A549 (cell line): ENCODE measurements around the gene CMPK1. TPM values are rescaled to one million over a fixed set of nuclear protein-coding genes. Genes with fewer than 3 reads are reported as not detected.
"Not testable (repeated sequence)": the region's sequence is repeated elsewhere in the genome, so short reads cannot be mapped to it uniquely, and the experiment has no call there.

ENCODE experiments used
- ATAC-seq, 2 experiments: fragments of 200-7000 bp in 1 of 2; fragments of >200 bp in 1 of 2; cut with Nextera tagmentation in 1 of 2; cut with Tn5 transposase in 1 of 2; 3 replicates each; pipeline versions ENCODE4 v1.8.0 to v1.9.1; 2018 to 2020; ENCODE audit warnings: mild to moderate bottlenecking in 1 of 2, moderate library complexity in 1 of 2
- CTCF ChIA-PET: fragments of 300-600 bp; sonication (Branson Sonifier 250); formaldehyde crosslinking; extraction: SDS; loops from one replicate; lab custom pipeline; 2021; ENCODE audit warnings: antibody characterized with exemption, inconsistent platforms; lab: Yijun Ruan, JAX
- POLR2A ChIA-PET: fragments of 350-600 bp; formaldehyde crosslinking; extraction: SDS; loops from one replicate; lab custom pipeline; 2021; ENCODE audit warnings: antibody characterized with exemption, inconsistent platforms; lab: Yijun Ruan, JAX
- DNase-seq, 2 experiments: peaks; one replicate each; pipeline versions ENCODE4 v3.0.0 to v3.0.0-alpha.2; 2011 to 2016; ENCODE audit warnings: low read depth in 1 of 2, low spot score in 1 of 2
- FAIRE-seq: peaks from 2 replicates; lab custom pipeline; 2011; peaks lifted over from hg19 to GRCh38; lab: Jason Lieb, UNC
- H3K27ac ChIP-seq, 2 experiments: fragments of >200 bp; sonication (Bioruptor Twin); formaldehyde crosslinking; 3 replicates each; pipeline ENCODE4 v1.5.1; 2016 to 2017
- H3K4me1 ChIP-seq: fragments of >200 bp; sonication (Bioruptor Twin); formaldehyde crosslinking; 3 replicates; pipeline ENCODE4 v1.6.1; 2016
- H3K4me2 ChIP-seq: fragments of >200 bp; sonication (Bioruptor Twin); formaldehyde crosslinking; 3 replicates; pipeline ENCODE4 v1.6.1; 2016
- H3K4me3 ChIP-seq: fragments of >200 bp; sonication (Bioruptor Twin); formaldehyde crosslinking; 3 replicates; pipeline ENCODE4 v1.5.1; 2016
- H3K9me3 ChIP-seq: fragments of >200 bp; sonication (Bioruptor Twin); formaldehyde crosslinking; 3 replicates; pipeline ENCODE4 v1.6.1; 2016
- BHLHE40 ChIP-seq: IDR thresholded peaks from 2 replicates; pipeline ENCODE4 v1.6.1; 2012; ENCODE audit warnings: low read depth, low read length, inconsistent platforms
- CBX2 ChIP-seq: fragments of 200-600 bp; sonication (generic); IDR thresholded peaks from 2 replicates; pipeline ENCODE4 v1.6.1; 2016; ENCODE audit warnings: low read depth, mild to moderate bottlenecking, borderline replicate concordance
- CHD4 ChIP-seq: fragments of 200-600 bp; sonication (generic); IDR thresholded peaks from 2 replicates; pipeline ENCODE4 v1.6.1; 2016; ENCODE audit warnings: antibody characterized with exemption, mild to moderate bottlenecking, borderline replicate concordance
- EHMT2 ChIP-seq: fragments of 200-600 bp; sonication (generic); IDR thresholded peaks from 2 replicates; pipeline ENCODE4 v1.6.1; 2016; ENCODE audit warnings: antibody characterized with exemption, low read depth, mild to moderate bottlenecking, moderate library complexity
- EP300 ChIP-seq, 2 experiments: fragments of >200 bp; sonication (Bioruptor Twin); formaldehyde crosslinking; IDR thresholded peaks; 2 replicates in 1 of 2; 3 replicates in 1 of 2; pipeline ENCODE4 v1.6.1; 2016 to 2017
- ESRRA ChIP-seq: fragments of 150-350 bp; IDR thresholded peaks from 2 replicates; pipeline ENCODE4 v1.6.1; 2014; ENCODE audit warnings: mild to moderate bottlenecking, low read length, borderline replicate concordance
- FOSB ChIP-seq: fragments of 250-450 bp; sonication (Bioruptor Pico); IDR thresholded peaks from 2 replicates; pipeline ENCODE4 v1.5.0; 2020; ENCODE audit warnings: mild to moderate bottlenecking, moderate library complexity
- FOSL2 ChIP-seq, 2 experiments: fragments of 450-650 bp in 1 of 2; fragments of >200 bp in 1 of 2; sonication (Bioruptor Twin) in 1 of 2; formaldehyde crosslinking; IDR thresholded peaks; 2 replicates each; pipeline versions ENCODE4 v1.5.0 to v1.6.1; 2016 to 2020; ENCODE audit warnings: mild to moderate bottlenecking in 1 of 2, moderate library complexity in 1 of 2
- HEYL ChIP-seq: fragments of 250-450 bp; sonication (Bioruptor Pico); IDR thresholded peaks from 2 replicates; pipeline ENCODE4 v1.8.0; 2021; ENCODE audit warnings: mild to moderate bottlenecking, moderate library complexity
- JUNB ChIP-seq: fragments of >200 bp; sonication (Bioruptor Twin); formaldehyde crosslinking; IDR thresholded peaks from 2 replicates; pipeline ENCODE4 v1.6.1; 2016
- KDM5A ChIP-seq: fragments of 200-600 bp; sonication (generic); IDR thresholded peaks from 2 replicates; pipeline ENCODE4 v1.6.1; 2016; ENCODE audit warnings: antibody characterized with exemption, mild to moderate bottlenecking
- NFE2L2 ChIP-seq: fragments of 150-350 bp; conservative IDR thresholded peaks from 2 replicates; pipeline ENCODE4 v1.6.1; 2014; ENCODE audit warnings: low read length
- PHF8 ChIP-seq: fragments of 200-600 bp; sonication (generic); IDR thresholded peaks from 2 replicates; pipeline ENCODE4 v1.6.1; 2016; ENCODE audit warnings: low read depth, mild to moderate bottlenecking, antibody characterized with exemption, moderate library complexity, borderline replicate concordance
- POLR2A ChIP-seq: IDR thresholded peaks from 2 replicates; pipeline ENCODE4 v1.6.1; 2012; ENCODE audit warnings: mild to moderate bottlenecking, low read length
- RFX5 ChIP-seq: fragments of 450-650 bp; IDR thresholded peaks from 2 replicates; pipeline ENCODE4 v1.7.1; 2014; ENCODE audit warnings: antibody characterized with exemption, mild to moderate bottlenecking, moderate library complexity
- TFCP2L1 ChIP-seq: fragments of 250-450 bp; sonication (Bioruptor Pico); IDR thresholded peaks from 2 replicates; pipeline ENCODE4 v1.5.0; 2021; ENCODE audit warnings: mild to moderate bottlenecking
- ZC3H11A ChIP-seq: fragments of 450-650 bp; IDR thresholded peaks from 2 replicates; pipeline ENCODE4 v1.6.1; 2014; ENCODE audit warnings: antibody characterized with exemption, mild to moderate bottlenecking
- ZFP36 ChIP-seq: fragments of 450-650 bp; IDR thresholded peaks from 2 replicates; pipeline ENCODE4 v1.6.1; 2014; ENCODE audit warnings: borderline replicate concordance; ENCODE audit not compliant: partially characterized antibody
- ZSCAN20 ChIP-seq: fragments of 250-450 bp; sonication (Bioruptor Pico); IDR thresholded peaks from 2 replicates; pipeline ENCODE4 v1.8.0; 2022; ENCODE audit warnings: mild to moderate bottlenecking, moderate library complexity
- WGBS: methylation state at CpG from one replicate; pipeline ENCODE4 v1.1.6; 2017; ENCODE audit errors: missing lambda C conversion rate; 5-methylcytosine and 5-hydroxymethylcytosine counted together
- polyA minus RNA-seq: library from RNA; depleted of rRNA, polyadenylated mRNA; stranded (reverse); fragments of >200 nt; gene quantifications from 2 replicates; pipeline ENCODE4 v1.2.3, GENCODE V29; 2011; rRNA and poly(A)+ RNA removed
- polyA plus RNA-seq, 4 experiments: library from polyadenylated mRNA; depleted of rRNA in 3 of 4; stranded (reverse); fragments of >200 nt; fragmentation: RNase III in 1 of 4; extraction: RNeasy Plus Mini Kit Qiagen cat#74134 plus additional on column Dnase treatment in 1 of 4; gene quantifications; 2 replicates in 3 of 4; 3 replicates in 1 of 4; pipeline ENCODE4 v1.2.3, GENCODE V29; 2011 to 2017
- TF ChIP-seq, protein P1 (sequence below): fragments of 150-350 bp; IDR thresholded peaks from 2 replicates; pipeline ENCODE4 v1.6.1; 2014; ENCODE audit warnings: low read depth, mild to moderate bottlenecking, low read length
- TF ChIP-seq, protein P2 (sequence below): fragments of 250-450 bp; sonication (Bioruptor Pico); IDR thresholded peaks from 2 replicates; pipeline ENCODE4 v1.5.0; 2020; ENCODE audit warnings: low read depth, mild to moderate bottlenecking, moderate library complexity
- TF ChIP-seq, protein P3 (sequence below): IDR thresholded peaks from 2 replicates; pipeline ENCODE4 v1.6.1; 2012
- TF ChIP-seq, protein P4 (sequence below): fragments of 450-650 bp; IDR thresholded peaks from 2 replicates; pipeline ENCODE4 v1.6.1; 2014; ENCODE audit warnings: antibody characterized with exemption
- TF ChIP-seq, protein P5 (sequence below): fragments of >200 bp; sonication (Bioruptor Twin); formaldehyde crosslinking; IDR thresholded peaks from 3 replicates; pipeline ENCODE4 v1.6.1; 2016
- TF ChIP-seq, protein P6 (sequence below): fragments of >200 bp; sonication (Bioruptor Twin); formaldehyde crosslinking; IDR thresholded peaks from 2 replicates; pipeline ENCODE4 v1.6.1; 2016

CMPK1 gene, protein sequence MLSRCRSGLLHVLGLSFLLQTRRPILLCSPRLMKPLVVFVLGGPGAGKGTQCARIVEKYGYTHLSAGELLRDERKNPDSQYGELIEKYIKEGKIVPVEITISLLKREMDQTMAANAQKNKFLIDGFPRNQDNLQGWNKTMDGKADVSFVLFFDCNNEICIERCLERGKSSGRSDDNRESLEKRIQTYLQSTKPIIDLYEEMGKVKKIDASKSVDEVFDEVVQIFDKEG
- polyA plus RNA-seq (2011; rRNA removed) = 61.9 and 103 TPM in 2 replicates
- 15.4 and 17.1 TPM in 2 replicates for polyA plus RNA-seq (2012; cell fraction: cytosol; rRNA removed)
- polyA plus RNA-seq (2012; cell fraction: nucleus; rRNA removed) = 5.5 and 6.7 TPM in 2 replicates
- polyA plus RNA-seq (2017; fragmentation: RNase III; extraction: RNeasy Plus Mini Kit Qiagen cat#74134 plus additional on column Dnase treatment) = 84.7 to 89.8 TPM (median 89.3 TPM) in 3 replicates
- 10.7 and 11.0 TPM in 2 replicates for polyA minus RNA-seq

DNA sequence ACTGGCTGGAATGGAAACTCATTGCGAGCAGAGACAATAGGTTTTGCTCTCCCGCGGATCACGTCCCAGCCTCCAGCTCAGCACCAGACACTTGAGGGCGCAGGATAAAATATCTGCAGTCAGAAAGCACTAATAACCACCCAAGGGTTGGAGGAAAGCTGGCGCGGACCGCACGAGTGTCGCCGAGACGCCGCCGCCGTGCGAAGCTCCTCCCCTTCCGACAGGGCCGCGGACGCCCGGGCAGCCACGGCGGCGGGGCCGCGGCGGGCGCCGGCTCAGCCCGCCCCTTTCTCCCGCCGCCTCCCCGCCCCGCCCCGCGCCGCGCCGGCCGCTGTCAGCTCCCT lies at the start of gene CMPK1:
TSS of gene CMPK1 (plus strand) at position 213 of the 344 bp plus-strand sequence. CDS start 156 bp downstream, outside the sequence.
- H3K4me2 ChIP-seq = peak within 1 kb of the TSS; percentile 89
- H3K4me3 ChIP-seq = peak within 1 kb of the TSS; percentile 79
- ATAC-seq (peak; percentile 81 to 86; a peak in 5 of 6 replicates), FAIRE-seq (no peak)
- ChIA-PET CTCF (interaction anchor here (0.7 to 1.1 kb wide), 2 partner anchors 19 to 91 kb away, joined by 3 to 4 read pairs; partner anchors contain the start of gene STIL), POLR2A (interaction anchor here (0.6 to 2.3 kb wide), 6 partner anchors 8 to 392 kb away, joined by 3 to 27 read pairs (median 4); partner anchors contain the start of genes FOXD2 and STIL)
- H3K4me1 ChIP-seq = peaks cover 28% of the 10 kb centered on the region
- WGBS = 1% methylated on average over 5 of the region's 40 CpGs
- TF ChIP-seq, protein P1, sequence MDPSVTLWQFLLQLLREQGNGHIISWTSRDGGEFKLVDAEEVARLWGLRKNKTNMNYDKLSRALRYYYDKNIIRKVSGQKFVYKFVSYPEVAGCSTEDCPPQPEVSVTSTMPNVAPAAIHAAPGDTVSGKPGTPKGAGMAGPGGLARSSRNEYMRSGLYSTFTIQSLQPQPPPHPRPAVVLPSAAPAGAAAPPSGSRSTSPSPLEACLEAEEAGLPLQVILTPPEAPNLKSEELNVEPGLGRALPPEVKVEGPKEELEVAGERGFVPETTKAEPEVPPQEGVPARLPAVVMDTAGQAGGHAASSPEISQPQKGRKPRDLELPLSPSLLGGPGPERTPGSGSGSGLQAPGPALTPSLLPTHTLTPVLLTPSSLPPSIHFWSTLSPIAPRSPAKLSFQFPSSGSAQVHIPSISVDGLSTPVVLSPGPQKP = no peak
- no peak for TF ChIP-seq TFCP2L1 (CRISPR knock-in tag)
- no peak for TF ChIP-seq HEYL (CRISPR knock-in tag)
- TF ChIP-seq BHLHE40 = no peak
- no peak for TF ChIP-seq ESRRA
- no peak for TF ChIP-seq KDM5A
- TF ChIP-seq, protein P2, sequence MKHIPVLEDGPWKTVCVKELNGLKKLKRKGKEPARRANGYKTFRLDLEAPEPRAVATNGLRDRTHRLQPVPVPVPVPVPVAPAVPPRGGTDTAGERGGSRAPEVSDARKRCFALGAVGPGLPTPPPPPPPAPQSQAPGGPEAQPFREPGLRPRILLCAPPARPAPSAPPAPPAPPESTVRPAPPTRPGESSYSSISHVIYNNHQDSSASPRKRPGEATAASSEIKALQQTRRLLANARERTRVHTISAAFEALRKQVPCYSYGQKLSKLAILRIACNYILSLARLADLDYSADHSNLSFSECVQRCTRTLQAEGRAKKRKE = no peak
- TF ChIP-seq, protein P3, sequence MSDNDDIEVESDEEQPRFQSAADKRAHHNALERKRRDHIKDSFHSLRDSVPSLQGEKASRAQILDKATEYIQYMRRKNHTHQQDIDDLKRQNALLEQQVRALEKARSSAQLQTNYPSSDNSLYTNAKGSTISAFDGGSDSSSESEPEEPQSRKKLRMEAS = peak; percentile 16; the same call in 1 of the 2 replicates
- TF ChIP-seq PHF8 = no peak
- TF ChIP-seq, protein P4, sequence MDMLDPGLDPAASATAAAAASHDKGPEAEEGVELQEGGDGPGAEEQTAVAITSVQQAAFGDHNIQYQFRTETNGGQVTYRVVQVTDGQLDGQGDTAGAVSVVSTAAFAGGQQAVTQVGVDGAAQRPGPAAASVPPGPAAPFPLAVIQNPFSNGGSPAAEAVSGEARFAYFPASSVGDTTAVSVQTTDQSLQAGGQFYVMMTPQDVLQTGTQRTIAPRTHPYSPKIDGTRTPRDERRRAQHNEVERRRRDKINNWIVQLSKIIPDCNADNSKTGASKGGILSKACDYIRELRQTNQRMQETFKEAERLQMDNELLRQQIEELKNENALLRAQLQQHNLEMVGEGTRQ = no peak
- TF ChIP-seq CBX2 = no peak
- TF ChIP-seq EHMT2 = no peak
- no peak for TF ChIP-seq JUNB
- no peak for TF ChIP-seq ZC3H11A
- TF ChIP-seq CHD4 = no peak
- no peak for TF ChIP-seq ZSCAN20
- TF ChIP-seq, protein P5, sequence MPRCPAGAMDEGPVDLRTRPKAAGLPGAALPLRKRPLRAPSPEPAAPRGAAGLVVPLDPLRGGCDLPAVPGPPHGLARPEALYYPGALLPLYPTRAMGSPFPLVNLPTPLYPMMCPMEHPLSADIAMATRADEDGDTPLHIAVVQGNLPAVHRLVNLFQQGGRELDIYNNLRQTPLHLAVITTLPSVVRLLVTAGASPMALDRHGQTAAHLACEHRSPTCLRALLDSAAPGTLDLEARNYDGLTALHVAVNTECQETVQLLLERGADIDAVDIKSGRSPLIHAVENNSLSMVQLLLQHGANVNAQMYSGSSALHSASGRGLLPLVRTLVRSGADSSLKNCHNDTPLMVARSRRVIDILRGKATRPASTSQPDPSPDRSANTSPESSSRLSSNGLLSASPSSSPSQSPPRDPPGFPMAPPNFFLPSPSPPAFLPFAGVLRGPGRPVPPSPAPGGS = 0 out of 3 replicates have a peak, but pooled peaks have one; percentile 30
- TF ChIP-seq FOSL2 (IDR thresholded peaks at IDR 0.05) = no peak
- TF ChIP-seq FOSL2 (CRISPR knock-in tag; IDR thresholded peaks at IDR 0.05) = no peak
- no peak for TF ChIP-seq NFE2L2
- TF ChIP-seq EP300 (IDR thresholded peaks at IDR 0.05) = no peak
- TF ChIP-seq, protein P6, sequence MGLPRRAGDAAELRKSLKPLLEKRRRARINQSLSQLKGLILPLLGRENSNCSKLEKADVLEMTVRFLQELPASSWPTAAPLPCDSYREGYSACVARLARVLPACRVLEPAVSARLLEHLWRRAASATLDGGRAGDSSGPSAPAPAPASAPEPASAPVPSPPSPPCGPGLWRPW = no peak
- no peak for TF ChIP-seq RFX5
- TF ChIP-seq ZFP36 = no peak
- TF ChIP-seq POLR2A = peak; percentile 78
- TF ChIP-seq FOSB = no peak
- TF ChIP-seq, all 56 proteins: peak for 3
- peak; percentile 49 to 82 for DNase-seq
- Histone ChIP-seq H3K27ac (peak within 1 kb of the TSS; percentile 90 to 99), H3K9me3 (no peaks in the 10 kb centered on the region)

DNA sequence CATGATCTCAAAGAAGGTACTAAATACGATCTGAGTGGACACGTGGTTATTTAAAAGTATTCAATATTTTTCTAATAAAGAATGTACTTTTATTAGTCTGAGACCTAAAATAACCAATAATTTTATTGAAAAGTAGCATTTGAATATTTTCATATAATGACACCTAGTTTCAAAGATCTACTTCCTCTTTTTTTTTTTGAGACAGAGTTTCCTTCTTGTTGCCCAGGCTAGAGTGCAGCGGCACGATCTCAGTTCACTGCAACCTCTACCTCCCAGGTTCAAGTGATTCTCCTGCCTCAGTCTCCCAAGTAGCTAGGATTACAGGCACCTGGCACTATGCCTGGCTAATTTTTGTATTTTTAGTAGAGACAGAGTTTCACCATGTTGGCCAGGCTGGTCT lies 45.5 kb upstream of the CMPK1 start:
- H3K27ac ChIP-seq, H3K4me2 ChIP-seq, DNase-seq, H3K4me3 ChIP-seq, POLR2A ChIA-PET, H3K4me1 ChIP-seq, FAIRE-seq, H3K9me3 ChIP-seq, ATAC-seq: not testable (repeated sequence)
- 90% methylated on average over 4 of the region's 4 CpGs for WGBS
- CTCF ChIA-PET = interaction anchor here (0.6 to 1.5 kb wide), 2 partner anchors 11 to 22 kb away, joined by 3 to 4 read pairs; no protein-coding TSS in a partner anchor

DNA sequence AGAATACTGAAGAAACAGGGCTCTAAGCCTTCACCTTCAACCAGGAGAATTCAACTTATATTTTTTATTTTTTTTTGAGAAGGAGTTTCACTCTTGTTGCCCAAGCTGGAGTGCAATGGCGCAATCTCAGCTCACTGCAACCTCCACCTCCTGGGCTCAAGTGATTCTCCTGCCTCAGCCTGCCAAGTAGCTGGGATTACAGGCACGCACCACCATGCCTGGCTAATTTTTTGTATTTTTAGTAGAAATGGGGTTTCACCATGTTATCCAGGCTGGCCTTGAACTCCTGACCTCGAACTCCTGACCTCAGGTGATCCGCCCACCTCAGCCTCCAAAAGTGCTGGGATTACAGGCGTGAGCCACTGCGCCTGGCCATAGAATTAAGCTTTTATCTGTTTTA lies 38.7 kb upstream of the CMPK1 start:
- ATAC-seq, H3K4me2 ChIP-seq, H3K4me1 ChIP-seq, H3K9me3 ChIP-seq, H3K27ac ChIP-seq, FAIRE-seq, H3K4me3 ChIP-seq, POLR2A ChIA-PET, CTCF ChIA-PET, DNase-seq: not testable (repeated sequence)
- WGBS = 97% methylated on average over 6 of the region's 6 CpGs
